SK-N-SH (cell line): ENCODE data around the gene C12orf60. TPM values are rescaled to one million over a fixed set of nuclear protein-coding genes. Genes with fewer than 3 reads are reported as not detected.

Experiments
- CTCF ChIA-PET: fragments of 300-600, 350-600 bp; formaldehyde crosslinking; extraction: SDS; loops from one replicate; lab custom pipeline; 2021; lab: Yijun Ruan, JAX
- POLR2A ChIA-PET: fragments of 350-600 bp; sonication (Branson Sonifier 250); formaldehyde crosslinking; extraction: SDS; loops from one replicate; lab custom pipeline; 2020; ENCODE audit warnings: antibody characterized with exemption, inconsistent platforms; lab: Yijun Ruan, JAX
- DNase-seq: peaks from one replicate; pipeline ENCODE4 v3.0.0; 2012
- H2AFZ ChIP-seq: fragments of 200-600 bp; sonication (generic); 2 replicates; pipeline ENCODE4 v1.8.1; 2016; ENCODE audit warnings: antibody characterized with exemption, mild to moderate bottlenecking, low read depth
- H3F3A ChIP-seq: fragments of 200-600 bp; sonication (generic); replicated peaks from 2 replicates; pipeline ENCODE3; 2016; ENCODE audit warnings: antibody characterized with exemption, mild to moderate bottlenecking; ENCODE audit not compliant: insufficient read depth
- H3K27ac ChIP-seq, 2 experiments: fragments of 200-500 bp in 1 of 2; fragments of 200-600 bp in 1 of 2; sonication (Bioruptor generic) in 1 of 2; sonication (generic), shearing (Covaris generic) in 1 of 2; 2 replicates each; pipeline versions ENCODE4 v1.5.1 to v1.6.1; 2014 to 2016; ENCODE audit warnings: low read depth in 2 of 2, inconsistent platforms in 1 of 2, low read length in 1 of 2, mild to moderate bottlenecking in 1 of 2, mixed read lengths in 1 of 2
- H3K27me3 ChIP-seq: fragments of 200-600 bp; sonication (generic), shearing (Covaris generic); 2 replicates; pipeline ENCODE4 v1.6.1; 2016; ENCODE audit warnings: mixed run types; ENCODE audit not compliant: insufficient read depth
- H3K36me3 ChIP-seq, 2 experiments: fragments of 200-500 bp in 1 of 2; fragments of 200-600 bp in 1 of 2; sonication (Bioruptor generic) in 1 of 2; sonication (generic) in 1 of 2; replicated peaks in 1 of 2; 2 replicates each; pipeline versions ENCODE3 to v1.5.1; 2014 to 2016; ENCODE audit warnings: low read length in 1 of 2, mild to moderate bottlenecking in 1 of 2; ENCODE audit not compliant: insufficient read depth in 2 of 2, control insufficient read depth in 1 of 2
- H3K4me1 ChIP-seq, 2 experiments: fragments of 200-500 bp in 1 of 2; fragments of 200-600 bp in 1 of 2; sonication (Bioruptor generic) in 1 of 2; sonication (generic), shearing (Covaris generic) in 1 of 2; 2 replicates each; pipeline versions ENCODE4 v1.5.1 to v1.6.1; 2014 to 2016; ENCODE audit warnings: low read depth in 1 of 2, low read length in 1 of 2, mixed run types in 1 of 2; ENCODE audit not compliant: insufficient read depth in 2 of 2, control insufficient read depth in 1 of 2
- H3K4me2 ChIP-seq: fragments of 200-600 bp; sonication (generic), shearing (Covaris generic); 2 replicates; pipeline ENCODE4 v1.6.1; 2017; ENCODE audit warnings: mixed run types
- H3K4me3 ChIP-seq, 2 experiments: fragments of 200-500 bp in 1 of 2; fragments of 200-600 bp in 1 of 2; sonication (Bioruptor generic) in 1 of 2; sonication (generic), shearing (Covaris generic) in 1 of 2; 2 replicates each; pipeline versions ENCODE4 v1.5.1 to v1.8.1; 2014 to 2016; ENCODE audit warnings: low read depth in 2 of 2, inconsistent platforms in 1 of 2, low read length in 1 of 2, mild to moderate bottlenecking in 1 of 2, mixed read lengths in 1 of 2, moderate library complexity in 1 of 2
- H3K79me2 ChIP-seq: fragments of 200-600 bp; sonication (generic); 2 replicates; pipeline ENCODE4 v1.8.1; 2017; ENCODE audit warnings: mild to moderate bottlenecking; ENCODE audit not compliant: insufficient read depth
- H3K9ac ChIP-seq: fragments of 200-600 bp; sonication (generic); 2 replicates; pipeline ENCODE4 v1.6.1; 2017; ENCODE audit warnings: mixed run types
- H3K9me2 ChIP-seq: fragments of 200-600 bp; sonication (generic); 2 replicates; pipeline ENCODE4 v1.6.1; 2017; ENCODE audit warnings: mixed run types
- H3K9me3 ChIP-seq: fragments of 200-600 bp; sonication (generic); 2 replicates; pipeline ENCODE4 v1.6.1; 2017; ENCODE audit warnings: mixed run types, mild to moderate bottlenecking, moderate library complexity
- H4K20me1 ChIP-seq: fragments of 200-600 bp; sonication (generic); 2 replicates; pipeline ENCODE4 v1.6.1; 2017; ENCODE audit warnings: mild to moderate bottlenecking, mixed run types; ENCODE audit not compliant: insufficient read depth
- EP300 ChIP-seq, 2 experiments: IDR thresholded peaks; 2 replicates each; pipeline versions ENCODE4 v1.4.0 to v1.6.1; 2012; ENCODE audit warnings: borderline replicate concordance in 1 of 2, low read depth in 1 of 2, low read length in 1 of 2
- GATA2 ChIP-seq: sonication (generic); formaldehyde crosslinking; IDR thresholded peaks from 2 replicates; pipeline ENCODE4 v1.5.0; 2020; ENCODE audit warnings: mild to moderate bottlenecking, missing genetic modification reagents
- JUND ChIP-seq: IDR thresholded peaks from 2 replicates; pipeline ENCODE4 v1.4.0; 2012
- MXI1 ChIP-seq: IDR thresholded peaks from 2 replicates; pipeline ENCODE4 v1.6.1; 2012; ENCODE audit warnings: mild to moderate bottlenecking, low read depth, low read length, improper control_type of control experiment
- POLR2AphosphoS5 ChIP-seq: IDR thresholded peaks from 2 replicates; pipeline ENCODE4 v1.6.1; 2012; ENCODE audit warnings: low read depth, low read length
- RAD21 ChIP-seq: IDR thresholded peaks from 2 replicates; pipeline ENCODE4 v1.6.1; 2012; ENCODE audit warnings: mild to moderate bottlenecking, low read length
- RCOR1 ChIP-seq: fragments of 150-350 bp; IDR thresholded peaks from 2 replicates; pipeline ENCODE4 v1.6.1; 2017; ENCODE audit warnings: antibody characterized with exemption, low read length
- RFX5 ChIP-seq: IDR thresholded peaks from 2 replicates; pipeline ENCODE4 v1.6.1; 2012; ENCODE audit warnings: mild to moderate bottlenecking, improper control_type of control experiment, low read length
- RXRA ChIP-seq: IDR thresholded peaks from 2 replicates; pipeline ENCODE4 v1.4.0; 2012; ENCODE audit warnings: low read depth, mild to moderate bottlenecking, borderline replicate concordance
- SIN3A ChIP-seq: IDR thresholded peaks from 2 replicates; pipeline ENCODE4 v1.6.1; 2012; ENCODE audit warnings: low read depth, mild to moderate bottlenecking, low read length, moderate library complexity, borderline replicate concordance
- SMC3 ChIP-seq: IDR thresholded peaks from 2 replicates; pipeline ENCODE4 v1.6.1; 2012; ENCODE audit warnings: low read depth, low read length, improper control_type of control experiment
- TAF1 ChIP-seq: IDR thresholded peaks from 2 replicates; pipeline ENCODE4 v1.6.1; 2012; ENCODE audit warnings: low read depth, mild to moderate bottlenecking, low read length, moderate library complexity, borderline replicate concordance
- TCF12 ChIP-seq: IDR thresholded peaks from 2 replicates; pipeline ENCODE4 v1.4.0; 2012
- TEAD4 ChIP-seq: IDR thresholded peaks from 2 replicates; pipeline ENCODE4 v1.4.0; 2012; ENCODE audit warnings: mild to moderate bottlenecking, borderline replicate concordance; ENCODE audit not compliant: insufficient read depth
- WGBS: methylation state at CpG from one replicate; pipeline ENCODE4 v1.1.6; 2017; ENCODE audit warnings: low lambda C conversion rate; 5-methylcytosine and 5-hydroxymethylcytosine counted together
- polyA plus RNA-seq, 3 experiments: library from polyadenylated mRNA; depleted of rRNA; stranded (reverse); fragments of >200 nt; gene quantifications; 2 replicates each; pipeline ENCODE4 v1.2.3, GENCODE V29; 2012
- TF ChIP-seq, protein P1 (sequence below): IDR thresholded peaks from 2 replicates; pipeline ENCODE4 v1.6.1; 2012; ENCODE audit warnings: mild to moderate bottlenecking, low read depth, low read length, moderate library complexity
- TF ChIP-seq, protein P2 (sequence below): IDR thresholded peaks from 2 replicates; pipeline ENCODE4 v1.4.0; 2012; ENCODE audit warnings: low read depth, borderline replicate concordance
- TF ChIP-seq, protein P3 (sequence below): IDR thresholded peaks from 2 replicates; pipeline ENCODE4; 2012
- TF ChIP-seq, protein P4 (sequence below): fragments of 150-350 bp; IDR thresholded peaks from 2 replicates; pipeline ENCODE4 v1.6.1; 2016; ENCODE audit warnings: mild to moderate bottlenecking, low read depth, low read length

The C12orf60 gene
- polyA plus RNA-seq, 1 of the 3 experiments (the other 2 are of a cell fraction): 0.87 TPM

DNA sequence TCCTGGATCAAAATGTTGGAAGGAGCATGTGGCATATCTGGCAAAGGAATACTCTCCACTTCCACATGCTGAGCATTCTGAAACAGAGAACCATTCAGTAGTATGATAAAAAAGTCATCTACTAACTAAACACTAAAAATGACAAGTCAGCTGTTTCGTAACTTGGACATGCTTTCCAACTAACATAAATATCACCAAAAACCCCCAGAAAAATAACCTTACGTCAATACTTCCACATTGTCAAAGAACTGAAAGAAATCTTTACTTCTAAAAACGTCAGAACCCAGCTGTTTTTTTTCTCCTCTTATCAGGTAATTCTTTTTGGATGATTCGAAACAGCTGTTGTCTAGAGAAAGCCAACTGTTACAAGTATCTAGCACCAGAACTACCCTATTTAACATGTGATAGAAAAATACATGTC, 8.4 kb upstream of the C12orf60 start:
- Histone ChIP-seq H3K27ac (no peak overlapping the region; a peak in 1 of 4 replicates), H3K36me3 (peaks cover 86 to 89% of the 10 kb centered on the region in 2 experiments), H3K79me2 (peaks cover 58% of the 10 kb centered on the region), H3K9me2 (no peaks in the 10 kb centered on the region), H4K20me1 (no peaks in the 10 kb centered on the region), H3F3A (peaks cover 7% of the 10 kb centered on the region), H3K9ac (no peak overlapping the region), H3K4me3 (no peak overlapping the region), H3K4me1 (no peaks in the 10 kb centered on the region; a peak in 1 of 4 replicates), H2AFZ (no peak overlapping the region), H3K9me3 (no peaks in the 10 kb centered on the region), H3K27me3 (no peaks in the 10 kb centered on the region), H3K4me2 (no peak overlapping the region)
- 77% methylated on average over 4 of the region's 4 CpGs for WGBS
- TF ChIP-seq GATA2 (CRISPR knock-in tag) (no peak), MXI1 (no peak), TAF1 (no peak), RCOR1 (no peak), RAD21 (no peak), EP300 (IDR thresholded peaks at IDR 0.05; ENCODE audit: borderline replicate concordance in 1 of 2, low read depth in 1 of 2, low read length in 1 of 2) (no peak), TEAD4 (no peak), SMC3 (no peak), RFX5 (no peak), RXRA (no peak), POLR2AphosphoS5 (no peak), TCF12 (no peak), SIN3A (no peak), JUND (no peak)
- TF ChIP-seq, protein P1, sequence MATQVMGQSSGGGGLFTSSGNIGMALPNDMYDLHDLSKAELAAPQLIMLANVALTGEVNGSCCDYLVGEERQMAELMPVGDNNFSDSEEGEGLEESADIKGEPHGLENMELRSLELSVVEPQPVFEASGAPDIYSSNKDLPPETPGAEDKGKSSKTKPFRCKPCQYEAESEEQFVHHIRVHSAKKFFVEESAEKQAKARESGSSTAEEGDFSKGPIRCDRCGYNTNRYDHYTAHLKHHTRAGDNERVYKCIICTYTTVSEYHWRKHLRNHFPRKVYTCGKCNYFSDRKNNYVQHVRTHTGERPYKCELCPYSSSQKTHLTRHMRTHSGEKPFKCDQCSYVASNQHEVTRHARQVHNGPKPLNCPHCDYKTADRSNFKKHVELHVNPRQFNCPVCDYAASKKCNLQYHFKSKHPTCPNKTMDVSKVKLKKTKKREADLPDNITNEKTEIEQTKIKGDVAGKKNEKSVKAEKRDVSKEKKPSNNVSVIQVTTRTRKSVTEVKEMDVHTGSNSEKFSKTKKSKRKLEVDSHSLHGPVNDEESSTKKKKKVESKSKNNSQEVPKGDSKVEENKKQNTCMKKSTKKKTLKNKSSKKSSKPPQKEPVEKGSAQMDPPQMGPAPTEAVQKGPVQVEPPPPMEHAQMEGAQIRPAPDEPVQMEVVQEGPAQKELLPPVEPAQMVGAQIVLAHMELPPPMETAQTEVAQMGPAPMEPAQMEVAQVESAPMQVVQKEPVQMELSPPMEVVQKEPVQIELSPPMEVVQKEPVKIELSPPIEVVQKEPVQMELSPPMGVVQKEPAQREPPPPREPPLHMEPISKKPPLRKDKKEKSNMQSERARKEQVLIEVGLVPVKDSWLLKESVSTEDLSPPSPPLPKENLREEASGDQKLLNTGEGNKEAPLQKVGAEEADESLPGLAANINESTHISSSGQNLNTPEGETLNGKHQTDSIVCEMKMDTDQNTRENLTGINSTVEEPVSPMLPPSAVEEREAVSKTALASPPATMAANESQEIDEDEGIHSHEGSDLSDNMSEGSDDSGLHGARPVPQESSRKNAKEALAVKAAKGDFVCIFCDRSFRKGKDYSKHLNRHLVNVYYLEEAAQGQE: no peak
- TF ChIP-seq, protein P2, sequence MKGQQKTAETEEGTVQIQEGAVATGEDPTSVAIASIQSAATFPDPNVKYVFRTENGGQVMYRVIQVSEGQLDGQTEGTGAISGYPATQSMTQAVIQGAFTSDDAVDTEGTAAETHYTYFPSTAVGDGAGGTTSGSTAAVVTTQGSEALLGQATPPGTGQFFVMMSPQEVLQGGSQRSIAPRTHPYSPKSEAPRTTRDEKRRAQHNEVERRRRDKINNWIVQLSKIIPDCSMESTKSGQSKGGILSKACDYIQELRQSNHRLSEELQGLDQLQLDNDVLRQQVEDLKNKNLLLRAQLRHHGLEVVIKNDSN: no peak
- TF ChIP-seq, protein P3, sequence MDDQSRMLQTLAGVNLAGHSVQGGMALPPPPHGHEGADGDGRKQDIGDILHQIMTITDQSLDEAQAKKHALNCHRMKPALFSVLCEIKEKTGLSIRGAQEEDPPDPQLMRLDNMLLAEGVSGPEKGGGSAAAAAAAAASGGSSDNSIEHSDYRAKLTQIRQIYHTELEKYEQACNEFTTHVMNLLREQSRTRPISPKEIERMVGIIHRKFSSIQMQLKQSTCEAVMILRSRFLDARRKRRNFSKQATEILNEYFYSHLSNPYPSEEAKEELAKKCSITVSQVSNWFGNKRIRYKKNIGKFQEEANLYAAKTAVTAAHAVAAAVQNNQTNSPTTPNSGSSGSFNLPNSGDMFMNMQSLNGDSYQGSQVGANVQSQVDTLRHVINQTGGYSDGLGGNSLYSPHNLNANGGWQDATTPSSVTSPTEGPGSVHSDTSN: no peak
- TF ChIP-seq, protein P4, sequence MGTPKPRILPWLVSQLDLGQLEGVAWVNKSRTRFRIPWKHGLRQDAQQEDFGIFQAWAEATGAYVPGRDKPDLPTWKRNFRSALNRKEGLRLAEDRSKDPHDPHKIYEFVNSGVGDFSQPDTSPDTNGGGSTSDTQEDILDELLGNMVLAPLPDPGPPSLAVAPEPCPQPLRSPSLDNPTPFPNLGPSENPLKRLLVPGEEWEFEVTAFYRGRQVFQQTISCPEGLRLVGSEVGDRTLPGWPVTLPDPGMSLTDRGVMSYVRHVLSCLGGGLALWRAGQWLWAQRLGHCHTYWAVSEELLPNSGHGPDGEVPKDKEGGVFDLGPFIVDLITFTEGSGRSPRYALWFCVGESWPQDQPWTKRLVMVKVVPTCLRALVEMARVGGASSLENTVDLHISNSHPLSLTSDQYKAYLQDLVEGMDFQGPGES: no peak
- DNase-seq: no peak
- ChIA-PET CTCF (interaction anchor here (0.7 to 2.1 kb wide), 2 partner anchors 25 to 1728 kb away, joined by 3 to 4 read pairs; no protein-coding TSS in a partner anchor), POLR2A (no interaction called here)
